ENCODE measurements around the gene TRPM3. TPM values are rescaled to one million over a fixed set of nuclear protein-coding genes. Genes with fewer than 3 reads are reported as not detected.

Gene TRPM3
- total RNA-seq, 4 donors from 2014 or later = 5.2 to 8.1 (median 7.3) TPM

DNA sequence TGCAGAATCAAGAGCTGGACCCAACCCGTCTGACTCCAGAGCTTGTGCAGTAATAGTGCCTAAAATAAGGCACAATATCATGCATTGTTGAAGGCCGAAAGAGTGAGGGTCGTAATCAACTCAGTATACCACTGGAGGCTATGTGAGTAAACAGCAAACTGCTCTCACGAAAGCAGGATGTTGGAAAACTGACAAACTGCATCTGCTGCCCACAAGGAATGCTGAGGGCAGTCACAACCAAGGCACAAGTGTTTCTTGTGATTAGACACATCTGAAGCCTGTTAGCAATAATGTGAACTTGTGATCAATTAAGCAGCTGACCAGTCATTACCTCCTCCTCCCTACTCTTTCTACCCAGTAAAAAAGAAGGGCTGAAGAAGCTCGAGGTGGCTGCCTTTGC is 48.8 kb downstream of the TRPM3 start:
- DNase-seq (ENCODE audit: low spot score in 2 of 2) = no peak
- Histone ChIP-seq H3K27me3 (no peaks in the 10 kb centered on the region), H3K36me3 (no peaks in the 10 kb centered on the region), H3K4me3 (no peak overlapping the region), H3K9me3 (no peaks in the 10 kb centered on the region), H3K27ac (no peak overlapping the region), H3K4me1 (no peaks in the 10 kb centered on the region)
- 51% methylated on average over 5 of the region's 5 CpGs for WGBS, 2 donors
- no peak for TF ChIP-seq EP300 (IDR thresholded peaks at IDR 0.05)

DNA sequence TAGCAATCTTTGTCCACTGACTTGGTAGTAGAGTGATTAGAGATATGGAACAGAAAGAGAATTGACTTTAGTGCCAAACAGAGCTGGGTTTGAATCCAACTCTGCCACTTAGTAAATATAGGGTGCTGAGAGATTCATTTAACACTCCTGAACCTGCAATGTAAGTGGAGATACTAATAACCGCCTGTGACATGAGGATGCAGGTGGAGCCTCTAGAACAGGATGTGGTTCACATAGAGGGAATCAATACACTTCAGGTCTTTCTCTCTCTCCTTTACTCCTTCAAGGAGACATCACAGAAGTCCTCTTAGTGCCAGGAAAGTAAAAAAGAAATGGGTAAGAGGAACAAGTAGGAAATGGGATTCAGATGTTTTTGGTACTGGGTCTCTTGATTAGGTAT is 49.8 kb downstream of the TRPM3 start:
- H3K4me3 ChIP-seq = no peak overlapping the region
- no peaks in the 10 kb centered on the region for H3K4me1 ChIP-seq
- H3K27ac ChIP-seq = no peak overlapping the region
- H3K27me3 ChIP-seq = no peaks in the 10 kb centered on the region
- TF ChIP-seq POLR2A (IDR thresholded peaks at IDR 0.05) (no peak), EP300 (IDR thresholded peaks at IDR 0.05) (no peak)
- TF ChIP-seq, protein P1, sequence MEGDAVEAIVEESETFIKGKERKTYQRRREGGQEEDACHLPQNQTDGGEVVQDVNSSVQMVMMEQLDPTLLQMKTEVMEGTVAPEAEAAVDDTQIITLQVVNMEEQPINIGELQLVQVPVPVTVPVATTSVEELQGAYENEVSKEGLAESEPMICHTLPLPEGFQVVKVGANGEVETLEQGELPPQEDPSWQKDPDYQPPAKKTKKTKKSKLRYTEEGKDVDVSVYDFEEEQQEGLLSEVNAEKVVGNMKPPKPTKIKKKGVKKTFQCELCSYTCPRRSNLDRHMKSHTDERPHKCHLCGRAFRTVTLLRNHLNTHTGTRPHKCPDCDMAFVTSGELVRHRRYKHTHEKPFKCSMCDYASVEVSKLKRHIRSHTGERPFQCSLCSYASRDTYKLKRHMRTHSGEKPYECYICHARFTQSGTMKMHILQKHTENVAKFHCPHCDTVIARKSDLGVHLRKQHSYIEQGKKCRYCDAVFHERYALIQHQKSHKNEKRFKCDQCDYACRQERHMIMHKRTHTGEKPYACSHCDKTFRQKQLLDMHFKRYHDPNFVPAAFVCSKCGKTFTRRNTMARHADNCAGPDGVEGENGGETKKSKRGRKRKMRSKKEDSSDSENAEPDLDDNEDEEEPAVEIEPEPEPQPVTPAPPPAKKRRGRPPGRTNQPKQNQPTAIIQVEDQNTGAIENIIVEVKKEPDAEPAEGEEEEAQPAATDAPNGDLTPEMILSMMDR (IDR thresholded peaks at IDR 0.05) = no peak
- 90 to 100% methylated on average over 1 of the region's 1 CpG for WGBS, 2 donors
- H3K9me3 ChIP-seq = no peaks in the 10 kb centered on the region
- no peak for DNase-seq (ENCODE audit: low spot score in 2 of 2)
- H3K36me3 ChIP-seq = no peaks in the 10 kb centered on the region

DNA sequence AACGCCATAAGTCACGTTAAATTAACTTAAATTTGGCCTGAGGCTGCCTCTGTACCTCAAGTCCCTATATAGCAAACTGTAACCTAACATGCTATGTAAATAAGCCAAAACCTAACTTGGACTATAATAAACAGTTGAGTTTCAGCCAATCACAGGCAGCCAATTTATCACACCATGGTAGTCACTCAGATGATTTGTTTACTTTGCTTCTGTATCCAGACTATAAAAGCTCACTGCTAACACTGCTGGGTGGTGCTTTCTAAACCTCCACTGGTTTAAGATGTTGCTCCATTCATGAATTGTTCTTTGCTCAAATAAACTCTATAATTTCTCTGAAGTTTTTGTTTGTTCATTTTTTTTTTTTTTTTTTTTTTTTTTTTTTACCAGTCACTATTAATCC is 62.8 kb downstream of the TRPM3 start:
- no peaks in the 10 kb centered on the region for H3K4me1 ChIP-seq
- no peak overlapping the region for H3K27ac ChIP-seq
- no peaks in the 10 kb centered on the region for H3K9me3 ChIP-seq
- no peak overlapping the region for H3K4me3 ChIP-seq
- DNase-seq (ENCODE audit: low spot score in 2 of 2) = no peak
- no peaks in the 10 kb centered on the region for H3K27me3 ChIP-seq
- TF ChIP-seq POLR2A (IDR thresholded peaks at IDR 0.05) = no peak
- no peak for TF ChIP-seq EP300 (IDR thresholded peaks at IDR 0.05)
- TF ChIP-seq, protein P1 (IDR thresholded peaks at IDR 0.05) = no peak
- 85 to 98% methylated on average over 2 of the region's 2 CpGs for WGBS, 2 donors
- no peaks in the 10 kb centered on the region for H3K36me3 ChIP-seq

- 51 to 54% methylated on average over 4 of the region's 4 CpGs for WGBS, 2 donors
- Histone ChIP-seq H3K4me3 (no peak overlapping the region), H3K36me3 (no peaks in the 10 kb centered on the region), H3K27ac (no peak overlapping the region), H3K27me3 (no peaks in the 10 kb centered on the region), H3K9me3 (no peaks in the 10 kb centered on the region), H3K4me1 (no peaks in the 10 kb centered on the region)
- DNase-seq (ENCODE audit: low spot score in 2 of 2) = no peak
- no peak for TF ChIP-seq EP300 (IDR thresholded peaks at IDR 0.05)
- TF ChIP-seq, protein P1 (IDR thresholded peaks at IDR 0.05) = no peak
- TF ChIP-seq POLR2A (IDR thresholded peaks at IDR 0.05) = no peak
Observed at GRCh38 chr9:71052287-71052686, 69.1 kb downstream of the TRPM3 start.

GRCh38 chr9:71048280-71048679 is 73.1 kb downstream of the TRPM3 start:
- TF ChIP-seq, protein P1 (IDR thresholded peaks at IDR 0.05) = no peak
- TF ChIP-seq POLR2A (IDR thresholded peaks at IDR 0.05) (no peak), EP300 (IDR thresholded peaks at IDR 0.05) (no peak)
- no peaks in the 10 kb centered on the region for H3K36me3 ChIP-seq
- no peaks in the 10 kb centered on the region for H3K9me3 ChIP-seq
- no peak for DNase-seq (ENCODE audit: low spot score in 2 of 2)
- no peaks in the 10 kb centered on the region for H3K27me3 ChIP-seq
- no peak overlapping the region for H3K4me3 ChIP-seq
- no peaks in the 10 kb centered on the region for H3K4me1 ChIP-seq
- no peak overlapping the region for H3K27ac ChIP-seq
- WGBS, 2 donors = 60% methylated on average over 4 of the region's 4 CpGs

GRCh38 chr9:71042448-71042990 is 78.9 kb downstream of the TRPM3 start:
- Histone ChIP-seq H3K36me3 (no peaks in the 10 kb centered on the region), H3K27ac (no peak overlapping the region), H3K4me3 (no peak overlapping the region), H3K9me3 (no peaks in the 10 kb centered on the region), H3K27me3 (no peaks in the 10 kb centered on the region), H3K4me1 (no peaks in the 10 kb centered on the region)
- no peak for TF ChIP-seq EP300 (IDR thresholded peaks at IDR 0.05)
- TF ChIP-seq, protein P1 (IDR thresholded peaks at IDR 0.05) = no peak
- TF ChIP-seq POLR2A (IDR thresholded peaks at IDR 0.05) = no peak
- 64 to 78% methylated on average over 3 of the region's 3 CpGs for WGBS, 2 donors
- DNase-seq (ENCODE audit: low spot score in 2 of 2) = no peak
